Prostate gland (tissue), 2 donors: ENCODE data around the gene KCNE1. TPM values are rescaled to one million over a fixed set of nuclear protein-coding genes. Genes with fewer than 3 reads are reported as not detected.

Experiments
- DNase-seq: peaks from one replicate; pipeline ENCODE4 v3.0.0-alpha.2; 2019; ENCODE audit warnings: low spot score
- H3K27ac ChIP-seq, 2 donors: fragments of 200-600 bp; sonication (generic); 2 replicates each; pipeline ENCODE4 v1.5.1; 2017 to 2019
- H3K27me3 ChIP-seq: fragments of 200-600 bp; sonication (generic); replicated peaks from 2 replicates; pipeline ENCODE4 v1.5.1; 2019; ENCODE audit not compliant: insufficient read depth
- H3K36me3 ChIP-seq, 2 donors: fragments of 200-600 bp; sonication (generic); 1 replicate in 1 of 2; 2 replicates in 1 of 2; pipeline versions ENCODE4 v1.5.1 to v1.8.1; 2017 to 2019
- H3K4me1 ChIP-seq: fragments of 200-600 bp; sonication (generic); replicated peaks from 2 replicates; pipeline ENCODE4 v1.5.1; 2019
- H3K4me3 ChIP-seq, 2 donors: fragments of 200-600 bp; sonication (generic); 2 replicates each; pipeline ENCODE4 v1.5.1; 2017 to 2019
- H3K9me3 ChIP-seq: fragments of 200-600 bp; sonication (generic); 2 replicates; pipeline ENCODE4 v1.5.1; 2017
- CTCF ChIP-seq, 4 experiments: fragments of 200-600 bp in 2 of 4; fragments of 450-650 bp in 2 of 4; sonication (generic) in 2 of 4; IDR thresholded peaks; 1 replicate in 3 of 4; 2 replicates in 1 of 4; pipeline ENCODE4 v1.5.1; 2016 to 2019; ENCODE audit warnings: antibody characterized with exemption in 4 of 4, mild to moderate bottlenecking in 2 of 4, moderate library complexity in 2 of 4
- POLR2A ChIP-seq: fragments of 450-650 bp; IDR thresholded peaks from one replicate; pipeline ENCODE4 v1.6.1; 2016; ENCODE audit warnings: antibody characterized with exemption, mild to moderate bottlenecking
- POLR2AphosphoS5 ChIP-seq: sonication (generic); formaldehyde crosslinking; IDR thresholded peaks from one replicate; pipeline ENCODE4 v1.6.1; 2017; ENCODE audit warnings: antibody characterized with exemption
- WGBS: methylation state at CpG from one replicate; pipeline ENCODE4 v1.1.5; 2018; 5-methylcytosine and 5-hydroxymethylcytosine counted together
- intact Hi-C: fragments of 100-400 bp; cut with DNase I; formaldehyde crosslinking; loops from one replicate; pipeline ENCODE4 v1.14.2; 2022
- total RNA-seq, 2 donors: library from RNA; depleted of rRNA; stranded (reverse); fragments of >200 nt; gene quantifications; one replicate each; pipeline ENCODE4 v1.1.0, GENCODE V29; 2016

KCNE1 gene
- total RNA-seq, 2 donors from 2014 or later, result 0.32 to 6.7 TPM

- intact Hi-C loops, result no loop called here
- Histone ChIP-seq H3K27ac (no peak overlapping the region), H3K9me3 (no peaks in the 10 kb centered on the region), H3K36me3 (no peaks in the 10 kb centered on the region), H3K4me3 (no peak overlapping the region), H3K27me3 (no peaks in the 10 kb centered on the region), H3K4me1 (no peaks in the 10 kb centered on the region)
- no peak for DNase-seq
- WGBS, result 53% methylated on average over 2 of the region's 2 CpGs
- no peak for TF ChIP-seq POLR2AphosphoS5
- no peak for TF ChIP-seq POLR2A
- no peak for TF ChIP-seq CTCF (IDR thresholded peaks at IDR 0.05)
These were observed 24.8 kb upstream of the KCNE1 start for GRCh38 chr21:34536820-34537219.

GRCh38 chr21:34536311-34536710, 24.3 kb upstream of the KCNE1 start:
- DNase-seq, result no peak
- H3K36me3 ChIP-seq, result no peaks in the 10 kb centered on the region
- H3K9me3 ChIP-seq, result no peaks in the 10 kb centered on the region
- TF ChIP-seq CTCF (IDR thresholded peaks at IDR 0.05) (no peak), POLR2AphosphoS5 (no peak), POLR2A (no peak)
- 93% methylated on average over 8 of the region's 8 CpGs for WGBS
- no peaks in the 10 kb centered on the region for H3K27me3 ChIP-seq
- intact Hi-C loops, result no loop called here
- no peaks in the 10 kb centered on the region for H3K4me1 ChIP-seq
- no peak overlapping the region for H3K27ac ChIP-seq
- H3K4me3 ChIP-seq, result no peak overlapping the region

DNA sequence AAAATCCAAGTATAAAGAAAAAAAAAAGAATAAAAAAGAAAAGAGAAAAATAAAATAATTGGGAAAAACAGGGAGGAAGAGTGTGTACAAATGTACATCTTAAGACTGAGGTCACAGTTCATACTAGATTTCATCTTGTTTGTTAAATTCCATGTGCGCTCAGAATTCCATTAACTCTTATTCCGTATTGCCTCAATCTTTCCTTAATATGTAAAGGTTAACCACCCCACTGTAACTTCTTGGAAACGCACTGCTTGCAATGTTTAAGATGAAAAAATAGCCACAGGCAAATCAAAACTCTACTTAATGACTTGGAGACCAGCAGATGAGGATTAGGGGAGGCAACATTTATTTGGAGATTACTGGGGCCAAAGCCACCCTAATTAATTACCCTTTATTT, 23.9 kb upstream of the KCNE1 start:
- WGBS, result 89% methylated on average over 3 of the region's 3 CpGs
- Histone ChIP-seq H3K36me3 (no peaks in the 10 kb centered on the region), H3K27me3 (no peaks in the 10 kb centered on the region), H3K9me3 (no peaks in the 10 kb centered on the region), H3K4me3 (no peak overlapping the region), H3K27ac (no peak overlapping the region), H3K4me1 (no peaks in the 10 kb centered on the region)
- TF ChIP-seq CTCF (IDR thresholded peaks at IDR 0.05), result no peak
- no peak for TF ChIP-seq POLR2A
- no peak for TF ChIP-seq POLR2AphosphoS5
- intact Hi-C loops, result no loop called here
- DNase-seq, result no peak

DNA sequence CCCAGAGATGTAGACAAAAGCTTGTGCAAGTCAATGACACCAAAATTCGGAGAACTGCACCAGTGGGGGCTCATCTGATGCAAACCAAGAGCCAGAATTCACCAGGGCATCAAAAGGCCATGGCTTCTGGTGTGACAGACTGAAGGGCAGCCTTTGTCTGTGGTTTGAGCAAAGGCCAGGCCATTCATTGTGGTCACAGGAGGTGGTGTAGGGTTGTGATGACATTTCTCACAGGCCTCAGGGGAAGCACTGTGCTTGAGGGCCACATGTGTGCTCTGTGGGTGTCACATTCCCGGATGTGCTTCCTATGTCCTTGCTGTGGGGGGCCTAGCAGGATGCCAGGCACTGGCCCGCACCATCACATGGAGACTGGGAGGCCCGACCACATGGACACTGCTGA, 22.5 kb upstream of the KCNE1 start:
- no peaks in the 10 kb centered on the region for H3K9me3 ChIP-seq
- WGBS, result 85% methylated on average over 4 of the region's 4 CpGs
- no peak overlapping the region for H3K4me3 ChIP-seq
- no peaks in the 10 kb centered on the region for H3K27me3 ChIP-seq
- intact Hi-C loops, result no loop called here
- no peak for DNase-seq
- no peak overlapping the region for H3K27ac ChIP-seq
- TF ChIP-seq POLR2A (no peak), POLR2AphosphoS5 (no peak), CTCF (IDR thresholded peaks at IDR 0.05) (no peak)
- H3K36me3 ChIP-seq, result no peaks in the 10 kb centered on the region
- no peaks in the 10 kb centered on the region for H3K4me1 ChIP-seq

DNA sequence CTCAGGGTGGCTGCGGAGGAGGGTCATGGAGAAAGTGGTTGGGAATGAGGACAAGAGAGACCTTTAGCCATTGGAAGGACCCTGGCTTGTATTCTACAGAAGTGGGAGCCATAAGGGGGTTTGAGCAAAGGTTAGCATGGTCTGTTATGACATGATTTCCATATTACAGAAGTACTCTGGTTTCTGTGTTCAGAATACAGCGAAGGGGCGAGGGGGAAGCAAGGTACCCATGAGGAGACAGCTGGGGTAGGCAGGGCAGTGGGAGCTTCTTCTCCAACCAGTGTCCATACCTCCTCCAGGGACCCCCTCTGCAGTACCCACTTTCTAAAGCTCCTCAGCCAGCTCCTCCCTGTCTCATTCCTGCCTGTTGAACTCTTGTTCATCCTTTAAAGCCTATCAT, 21.9 kb upstream of the KCNE1 start:
- Histone ChIP-seq H3K4me3 (no peak overlapping the region), H3K36me3 (no peaks in the 10 kb centered on the region), H3K27me3 (no peaks in the 10 kb centered on the region), H3K27ac (no peak overlapping the region), H3K9me3 (no peaks in the 10 kb centered on the region), H3K4me1 (no peaks in the 10 kb centered on the region)
- 72% methylated on average over 3 of the region's 3 CpGs for WGBS
- TF ChIP-seq POLR2AphosphoS5 (no peak), CTCF (IDR thresholded peaks at IDR 0.05) (no peak), POLR2A (no peak)
- no peak for DNase-seq
- intact Hi-C loops, result no loop called here
